ENCODE results near the gene CEP295NL.
"Not testable (repeated sequence)": the region's sequence is repeated elsewhere in the genome, so short reads cannot be mapped to it uniquely, and the experiment has no call there.

Gene CEP295NL

GRCh38 chr17:78905541-78905940 lies 2.5 kb upstream of the CEP295NL start:
- Histone ChIP-seq H3K27ac (ENCODE audit: poor library complexity, severe bottlenecking) (no peak overlapping the region), H3K36me3 (ENCODE audit: low read depth) (peaks cover 7% of the 10 kb centered on the region; the same call in 1 of the 2 replicates), H3K4me3 (ENCODE audit: severe bottlenecking) (no peak overlapping the region), H3K9me3 (ENCODE audit: severe bottlenecking) (no peaks in the 10 kb centered on the region), H3K27me3 (ENCODE audit: insufficient read depth, poor library complexity, severe bottlenecking) (no peaks in the 10 kb centered on the region), H3K4me1 (ENCODE audit: insufficient read depth, poor library complexity, severe bottlenecking) (no peaks in the 10 kb centered on the region)
- DNase-seq (ENCODE audit: low spot score), result no peak
- no peak for TF ChIP-seq CTCF (IDR thresholded peaks at IDR 0.05; ENCODE audit: poor library complexity, severe bottlenecking)
- ATAC-seq (ENCODE audit: low read depth), result no peak

GRCh38 chr17:78905116-78905515 lies 2.1 kb upstream of the CEP295NL start:
- DNase-seq (ENCODE audit: low spot score) (no peak), ATAC-seq (ENCODE audit: low read depth) (no peak)
- no peak overlapping the region for H3K4me3 ChIP-seq (ENCODE audit: severe bottlenecking)
- H3K27ac ChIP-seq (ENCODE audit: poor library complexity, severe bottlenecking), result no peak overlapping the region
- no peaks in the 10 kb centered on the region for H3K27me3 ChIP-seq (ENCODE audit: insufficient read depth, poor library complexity, severe bottlenecking)
- no peak for TF ChIP-seq CTCF (IDR thresholded peaks at IDR 0.05; ENCODE audit: poor library complexity, severe bottlenecking)
- H3K9me3 ChIP-seq (ENCODE audit: severe bottlenecking), result no peaks in the 10 kb centered on the region
- peaks cover 7% of the 10 kb centered on the region; the same call in 1 of the 2 replicates for H3K36me3 ChIP-seq (ENCODE audit: low read depth)
- no peaks in the 10 kb centered on the region for H3K4me1 ChIP-seq (ENCODE audit: insufficient read depth, poor library complexity, severe bottlenecking)

GRCh38 chr17:78904371-78904770 lies 1.4 kb upstream of the CEP295NL start:
- DNase-seq (ENCODE audit: low spot score) (no peak), ATAC-seq (ENCODE audit: low read depth) (no peak)
- H3K4me1 ChIP-seq (ENCODE audit: insufficient read depth, poor library complexity, severe bottlenecking), result peaks cover 6% of the 10 kb centered on the region
- H3K27ac ChIP-seq (ENCODE audit: poor library complexity, severe bottlenecking), result no peak overlapping the region
- H3K36me3 ChIP-seq (ENCODE audit: low read depth), result peaks cover 7% of the 10 kb centered on the region; the same call in 1 of the 2 replicates
- no peaks in the 10 kb centered on the region for H3K27me3 ChIP-seq (ENCODE audit: insufficient read depth, poor library complexity, severe bottlenecking)
- no peak overlapping the region for H3K4me3 ChIP-seq (ENCODE audit: severe bottlenecking)
- no peaks in the 10 kb centered on the region for H3K9me3 ChIP-seq (ENCODE audit: severe bottlenecking)
- no peak for TF ChIP-seq CTCF (IDR thresholded peaks at IDR 0.05; ENCODE audit: poor library complexity, severe bottlenecking)

GRCh38 chr17:78902231-78902630 lies 770 bp downstream of the CEP295NL start:
- not testable (repeated sequence) for H3K27ac ChIP-seq (ENCODE audit: poor library complexity, severe bottlenecking); H3K27me3 ChIP-seq (ENCODE audit: insufficient read depth, poor library complexity, severe bottlenecking); H3K4me3 ChIP-seq (ENCODE audit: severe bottlenecking); H3K36me3 ChIP-seq (ENCODE audit: low read depth); DNase-seq (ENCODE audit: low spot score); ATAC-seq (ENCODE audit: low read depth); H3K9me3 ChIP-seq (ENCODE audit: severe bottlenecking); H3K4me1 ChIP-seq (ENCODE audit: insufficient read depth, poor library complexity, severe bottlenecking)

GRCh38 chr17:78901806-78902205 lies 1.2 kb downstream of the CEP295NL start:
- Histone ChIP-seq H3K27ac (ENCODE audit: poor library complexity, severe bottlenecking) (no peak overlapping the region), H3K9me3 (ENCODE audit: severe bottlenecking) (no peaks in the 10 kb centered on the region), H3K4me3 (ENCODE audit: severe bottlenecking) (no peak overlapping the region), H3K27me3 (ENCODE audit: insufficient read depth, poor library complexity, severe bottlenecking) (no peaks in the 10 kb centered on the region), H3K36me3 (ENCODE audit: low read depth) (peaks cover 7% of the 10 kb centered on the region; the same call in 1 of the 2 replicates), H3K4me1 (ENCODE audit: insufficient read depth, poor library complexity, severe bottlenecking) (peaks cover 7% of the 10 kb centered on the region)
- ATAC-seq (ENCODE audit: low read depth) (no peak), DNase-seq (ENCODE audit: low spot score) (no peak)
- TF ChIP-seq CTCF (IDR thresholded peaks at IDR 0.05; ENCODE audit: poor library complexity, severe bottlenecking), result no peak

All from RWPE2 (cell line).